Measurements from ENCODE around the gene SERINC5.
"Not testable (repeated sequence)": the region's sequence is repeated elsewhere in the genome, so short reads cannot be mapped to it uniquely, and the experiment has no call there.

The SERINC5 gene

DNA sequence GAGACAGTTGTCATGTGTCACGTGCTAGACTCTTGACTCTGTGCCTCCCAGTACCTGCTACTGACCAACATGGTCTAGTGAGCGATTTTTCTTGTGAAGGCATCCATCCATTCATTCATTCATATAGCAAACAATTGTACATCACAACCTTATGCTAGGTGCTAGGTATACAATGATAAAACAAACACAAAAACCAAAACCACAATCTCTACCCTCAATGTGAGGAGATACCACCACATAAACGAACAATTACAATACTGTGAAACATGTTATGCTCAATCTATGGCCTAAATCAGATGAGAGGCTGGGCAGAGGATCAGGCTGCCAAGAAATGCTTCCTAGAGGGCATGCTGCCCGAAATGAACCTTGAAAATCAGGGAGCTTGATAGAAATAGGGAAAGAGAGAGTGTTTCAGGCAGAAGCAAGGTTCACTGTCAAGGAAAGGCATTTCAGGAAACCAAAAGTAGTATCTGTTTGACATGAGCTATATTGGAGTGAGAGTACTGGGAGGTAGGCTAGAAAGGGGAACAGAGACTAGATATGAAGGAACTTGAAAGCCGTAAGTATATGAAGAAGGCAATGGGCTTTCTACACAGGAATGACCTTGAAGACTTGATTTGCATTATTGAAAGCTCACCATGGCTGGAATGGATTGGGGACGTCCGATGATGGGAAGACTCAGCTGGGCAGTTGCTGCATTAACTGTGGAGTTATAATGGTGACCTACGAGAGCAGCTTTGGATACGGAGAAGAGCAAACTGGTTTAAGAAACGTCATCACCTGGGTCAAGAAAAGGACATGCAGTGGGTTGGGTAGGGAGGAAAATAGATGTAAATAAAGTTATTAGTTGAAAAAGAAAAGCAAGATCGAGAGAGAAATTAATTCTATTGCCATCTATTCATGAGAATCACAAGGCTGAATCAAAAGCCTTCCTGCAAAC lies 130.6 kb downstream of the SERINC5 start:
- Histone ChIP-seq H3K9me3 (ENCODE audit: control insufficient read depth, low read depth, low read length) (peaks cover 3% of the 10 kb centered on the region), H3K9ac (ENCODE audit: low read length) (no peak overlapping the region), H3K4me1 (ENCODE audit: control insufficient read depth, low read depth, low read length) (peaks cover 7% of the 10 kb centered on the region), H3K4me3 (ENCODE audit: low read length) (no peak overlapping the region), H3K27ac (ENCODE audit: low read length) (no peak overlapping the region), H3K27me3 (ENCODE audit: control insufficient read depth, insufficient read depth, low read length) (no peaks in the 10 kb centered on the region), H3K36me3 (ENCODE audit: control insufficient read depth, low read depth, low read length) (no peaks in the 10 kb centered on the region)

DNA sequence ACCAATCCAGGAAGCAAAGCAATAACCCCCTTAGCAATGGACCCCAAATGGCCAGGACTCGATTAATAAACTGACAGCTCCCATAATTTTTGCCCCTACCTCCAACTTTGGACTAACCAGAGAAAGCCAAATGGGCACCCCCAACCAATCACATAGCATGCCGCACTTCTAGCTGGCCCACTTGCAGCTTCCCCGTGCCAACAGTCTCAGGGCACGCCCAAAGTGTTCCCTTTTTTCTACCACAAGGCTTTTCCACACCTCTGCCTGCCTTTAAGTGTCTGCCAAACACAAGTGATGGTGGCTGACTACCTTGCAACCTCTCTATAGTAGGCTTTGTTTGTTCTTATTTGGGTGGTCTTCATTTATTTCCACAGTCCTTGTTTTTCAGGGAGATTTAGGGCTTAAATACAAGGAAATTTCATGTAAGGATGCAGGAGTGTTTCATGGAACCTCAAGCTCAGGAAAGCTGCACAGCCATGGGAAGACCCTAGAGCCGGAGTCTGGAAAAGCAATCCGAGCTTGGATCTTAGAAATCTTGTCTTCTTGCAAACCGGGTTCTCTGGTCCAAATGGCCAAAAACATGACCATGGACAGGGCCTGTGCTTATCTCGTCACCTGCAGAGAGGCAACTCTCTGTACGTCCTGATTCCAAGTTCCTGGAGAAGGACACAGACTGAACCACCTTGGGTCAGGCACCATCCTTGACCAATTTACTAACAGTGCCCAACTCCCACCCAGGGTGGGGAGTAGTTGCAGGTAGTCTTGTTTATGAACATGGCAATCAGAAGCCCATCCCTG lies 131.5 kb downstream of the SERINC5 start:
- peaks cover 3% of the 10 kb centered on the region for H3K9me3 ChIP-seq (ENCODE audit: control insufficient read depth, low read depth, low read length)
- no peak overlapping the region for H3K27ac ChIP-seq (ENCODE audit: low read length)
- no peaks in the 10 kb centered on the region for H3K36me3 ChIP-seq (ENCODE audit: control insufficient read depth, low read depth, low read length)
- H3K4me3 ChIP-seq (ENCODE audit: low read length) = no peak overlapping the region
- no peak overlapping the region for H3K9ac ChIP-seq (ENCODE audit: low read length)
- H3K27me3 ChIP-seq (ENCODE audit: control insufficient read depth, insufficient read depth, low read length) = no peaks in the 10 kb centered on the region
- peaks cover 7% of the 10 kb centered on the region for H3K4me1 ChIP-seq (ENCODE audit: control insufficient read depth, low read depth, low read length)

DNA sequence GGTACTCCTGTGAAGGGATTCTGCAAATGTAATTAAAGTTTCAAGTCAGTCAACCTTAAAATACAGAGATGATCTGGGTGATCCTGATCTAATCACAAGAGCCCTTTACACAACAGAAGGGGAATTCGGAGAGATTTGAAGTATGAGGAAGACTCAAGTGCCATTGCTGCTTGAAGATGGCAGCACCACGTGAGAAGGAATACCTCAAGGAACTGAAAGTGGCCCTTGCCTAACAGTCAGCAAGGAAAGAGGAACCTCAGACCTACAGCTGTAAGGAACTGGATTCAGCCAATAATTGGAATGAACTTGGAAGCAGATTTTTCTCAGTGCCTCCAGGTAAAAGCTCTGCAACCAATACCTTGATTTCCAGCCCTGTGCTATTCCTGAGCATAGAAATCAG lies 133.3 kb downstream of the SERINC5 start:
- H3K4me1 ChIP-seq (ENCODE audit: control insufficient read depth, low read depth, low read length) = no peaks in the 10 kb centered on the region
- H3K27me3 ChIP-seq (ENCODE audit: control insufficient read depth, insufficient read depth, low read length) = no peaks in the 10 kb centered on the region
- H3K4me3 ChIP-seq (ENCODE audit: low read length) = no peak overlapping the region
- peaks cover 3% of the 10 kb centered on the region for H3K9me3 ChIP-seq (ENCODE audit: control insufficient read depth, low read depth, low read length)
- H3K27ac ChIP-seq (ENCODE audit: low read length) = no peak overlapping the region
- H3K36me3 ChIP-seq (ENCODE audit: control insufficient read depth, low read depth, low read length) = no peaks in the 10 kb centered on the region
- H3K9ac ChIP-seq (ENCODE audit: low read length) = no peak overlapping the region

DNA sequence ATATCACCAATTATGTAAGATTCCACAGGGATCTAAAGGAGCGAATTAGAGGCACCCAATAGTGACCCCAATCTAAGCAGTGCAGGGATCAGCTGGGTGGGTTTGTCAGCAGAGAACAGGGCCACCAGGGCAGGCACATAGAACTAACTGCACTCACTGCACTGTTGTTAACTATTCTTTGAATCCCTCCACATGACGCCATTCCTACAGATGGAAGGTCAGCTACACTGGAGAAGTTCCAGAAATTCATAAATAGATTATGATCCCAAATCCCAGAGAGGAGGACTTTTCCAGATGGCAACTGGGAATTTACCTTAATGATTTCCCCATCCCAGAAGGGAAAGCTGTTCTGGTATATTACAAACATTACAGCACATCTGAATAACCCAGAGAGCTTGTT lies 136.5 kb downstream of the SERINC5 start:
- Histone ChIP-seq H3K27ac (ENCODE audit: low read length) (no peak overlapping the region), H3K9ac (ENCODE audit: low read length) (no peak overlapping the region), H3K36me3 (ENCODE audit: control insufficient read depth, low read depth, low read length) (no peaks in the 10 kb centered on the region), H3K4me3 (ENCODE audit: low read length) (no peak overlapping the region), H3K27me3 (ENCODE audit: control insufficient read depth, insufficient read depth, low read length) (no peaks in the 10 kb centered on the region), H3K4me1 (ENCODE audit: control insufficient read depth, low read depth, low read length) (no peaks in the 10 kb centered on the region), H3K9me3 (ENCODE audit: control insufficient read depth, low read depth, low read length) (no peaks in the 10 kb centered on the region)

DNA sequence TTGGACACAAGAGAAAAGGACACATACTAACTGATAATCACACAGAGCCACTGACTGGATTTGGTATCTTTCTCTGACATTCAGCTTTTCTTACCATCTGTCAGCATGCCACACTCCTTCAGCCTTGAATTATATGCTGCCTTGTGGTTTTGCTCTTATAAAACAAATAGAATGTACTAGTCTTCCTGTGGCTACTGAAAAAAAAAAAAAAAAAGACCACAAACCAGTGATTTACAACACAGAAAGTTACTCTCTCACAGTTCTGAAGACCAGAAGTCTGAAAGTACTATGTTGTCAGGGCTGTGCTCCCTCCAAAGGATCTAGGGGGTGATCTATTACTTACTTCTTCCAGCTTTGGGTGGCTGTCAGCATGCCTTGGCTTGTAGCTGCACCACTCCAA lies 138.4 kb downstream of the SERINC5 start:
- Histone ChIP-seq H3K4me3 (ENCODE audit: low read length) (no peak overlapping the region), H3K27ac (ENCODE audit: low read length) (no peak overlapping the region), H3K9me3 (ENCODE audit: control insufficient read depth, low read depth, low read length) (no peaks in the 10 kb centered on the region), H3K4me1 (ENCODE audit: control insufficient read depth, low read depth, low read length) (no peaks in the 10 kb centered on the region), H3K36me3 (ENCODE audit: control insufficient read depth, low read depth, low read length) (no peaks in the 10 kb centered on the region), H3K9ac (ENCODE audit: low read length) (no peak overlapping the region), H3K27me3 (ENCODE audit: control insufficient read depth, insufficient read depth, low read length) (no peaks in the 10 kb centered on the region)

DNA sequence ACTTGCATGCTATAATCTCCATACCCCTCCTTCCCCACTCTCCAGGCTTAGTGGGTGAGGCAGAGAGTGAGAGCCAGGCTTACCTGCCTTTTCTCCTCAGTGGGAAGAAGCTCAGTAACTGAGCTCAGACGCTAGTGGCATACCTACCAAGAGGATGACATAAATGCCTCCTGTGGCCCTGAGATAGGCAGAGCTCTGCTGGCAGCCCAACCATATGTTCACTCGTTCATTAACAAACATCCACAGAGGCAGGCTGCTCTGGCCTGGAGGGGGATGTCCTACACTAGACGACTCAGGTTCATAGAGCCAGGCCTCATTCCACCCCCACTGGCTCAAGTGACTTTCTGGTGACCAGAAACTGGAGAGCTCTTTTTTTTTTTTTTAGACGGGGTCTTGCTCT lies 139.4 kb downstream of the SERINC5 start:
- Histone ChIP-seq H3K4me1 (ENCODE audit: control insufficient read depth, low read depth, low read length) (peaks cover 7% of the 10 kb centered on the region), H3K27ac (ENCODE audit: low read length) (no peak overlapping the region), H3K9me3 (ENCODE audit: control insufficient read depth, low read depth, low read length) (no peaks in the 10 kb centered on the region), H3K27me3 (ENCODE audit: control insufficient read depth, insufficient read depth, low read length) (no peaks in the 10 kb centered on the region), H3K9ac (ENCODE audit: low read length) (no peak overlapping the region), H3K36me3 (ENCODE audit: control insufficient read depth, low read depth, low read length) (no peaks in the 10 kb centered on the region), H3K4me3 (ENCODE audit: low read length) (no peak overlapping the region)

DNA sequence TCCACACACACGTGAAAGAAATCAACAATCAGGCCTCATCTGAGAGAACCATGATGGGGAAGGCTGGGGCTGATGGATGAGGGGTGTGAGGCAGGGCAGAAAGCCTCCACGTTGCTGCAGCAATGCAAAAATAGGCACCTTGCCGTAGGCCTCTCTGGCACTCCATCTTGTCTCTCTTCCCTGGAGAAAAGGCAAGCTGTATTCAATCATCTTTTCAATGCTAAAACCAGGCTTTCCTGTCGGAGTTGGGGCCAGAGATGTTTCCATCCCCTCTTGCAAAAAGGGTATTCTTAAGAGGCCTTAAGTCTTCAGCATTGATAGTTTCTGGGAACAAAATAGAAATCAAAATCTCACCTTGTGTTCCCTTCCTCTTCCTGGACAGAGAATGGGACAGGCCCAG lies 139.8 kb downstream of the SERINC5 start:
- peaks cover 2% of the 10 kb centered on the region for H3K27me3 ChIP-seq (ENCODE audit: control insufficient read depth, insufficient read depth, low read length)
- no peak overlapping the region for H3K9ac ChIP-seq (ENCODE audit: low read length)
- no peaks in the 10 kb centered on the region for H3K9me3 ChIP-seq (ENCODE audit: control insufficient read depth, low read depth, low read length)
- H3K27ac ChIP-seq (ENCODE audit: low read length) = no peak overlapping the region
- H3K4me3 ChIP-seq (ENCODE audit: low read length) = no peak overlapping the region
- H3K4me1 ChIP-seq (ENCODE audit: control insufficient read depth, low read depth, low read length) = peaks cover 12% of the 10 kb centered on the region
- H3K36me3 ChIP-seq (ENCODE audit: control insufficient read depth, low read depth, low read length) = no peaks in the 10 kb centered on the region

DNA sequence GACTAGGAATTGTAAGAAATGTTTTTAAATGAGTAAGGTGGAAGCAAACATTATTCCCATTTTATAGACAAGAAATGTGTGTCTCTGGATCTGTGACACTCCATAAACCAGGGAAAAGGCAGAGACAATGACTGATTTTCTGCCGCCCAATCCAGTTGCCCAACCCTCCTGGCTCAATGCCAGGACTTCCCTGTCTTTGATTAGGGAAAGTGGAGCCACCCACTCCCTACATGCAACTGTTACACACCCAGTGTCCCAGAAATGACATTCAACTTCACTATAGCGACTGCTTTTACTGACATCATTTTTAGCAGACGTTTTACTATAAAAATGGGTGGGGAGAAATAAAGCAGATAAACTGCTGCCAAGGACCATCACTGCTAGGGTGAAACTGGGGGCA lies 141.0 kb downstream of the SERINC5 start:
- H3K9ac ChIP-seq (ENCODE audit: low read length) = no peak overlapping the region
- no peak overlapping the region for H3K4me3 ChIP-seq (ENCODE audit: low read length)
- H3K4me1 ChIP-seq (ENCODE audit: control insufficient read depth, low read depth, low read length) = peaks cover 23% of the 10 kb centered on the region
- H3K9me3 ChIP-seq (ENCODE audit: control insufficient read depth, low read depth, low read length) = no peaks in the 10 kb centered on the region
- H3K27ac ChIP-seq (ENCODE audit: low read length) = no peak overlapping the region
- peaks cover 5% of the 10 kb centered on the region for H3K27me3 ChIP-seq (ENCODE audit: control insufficient read depth, insufficient read depth, low read length)
- no peaks in the 10 kb centered on the region for H3K36me3 ChIP-seq (ENCODE audit: control insufficient read depth, low read depth, low read length)

DNA sequence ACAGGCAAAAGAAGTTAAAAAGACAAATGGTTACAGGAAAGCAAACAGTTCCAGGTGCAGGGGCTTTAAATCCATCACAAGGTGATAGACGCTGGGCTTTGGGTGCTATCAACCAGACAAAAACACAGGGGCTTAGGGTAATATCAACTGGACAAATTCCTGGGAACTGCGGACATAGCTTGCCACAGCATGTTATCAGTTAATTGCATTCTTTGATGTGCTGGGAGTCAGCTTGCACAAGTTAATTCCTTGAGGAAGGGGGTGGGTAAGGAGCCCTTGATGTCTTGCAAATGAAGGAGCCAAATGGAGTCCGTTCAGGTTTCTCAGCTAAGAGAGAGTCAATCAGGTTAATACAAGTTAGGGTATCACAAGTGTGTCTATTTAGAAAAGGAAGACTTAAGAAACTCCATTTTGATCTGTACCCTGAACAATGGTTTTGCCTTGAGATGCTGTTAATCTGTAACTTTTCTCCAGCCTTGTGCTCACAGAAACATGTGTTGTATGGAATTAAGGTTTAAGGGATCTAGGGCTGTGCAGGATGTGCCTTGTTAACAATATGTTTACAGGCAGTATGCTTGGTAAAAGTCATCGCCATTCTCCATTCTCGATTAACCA lies 144.4 kb downstream of the SERINC5 start:
- H3K27me3 ChIP-seq (ENCODE audit: control insufficient read depth, insufficient read depth, low read length); H3K36me3 ChIP-seq (ENCODE audit: control insufficient read depth, low read depth, low read length); H3K9ac ChIP-seq (ENCODE audit: low read length); H3K4me3 ChIP-seq (ENCODE audit: low read length); H3K27ac ChIP-seq (ENCODE audit: low read length); H3K9me3 ChIP-seq (ENCODE audit: control insufficient read depth, low read depth, low read length): not testable (repeated sequence)
- peaks cover 26% of the 10 kb centered on the region for H3K4me1 ChIP-seq (ENCODE audit: control insufficient read depth, low read depth, low read length)

DNA sequence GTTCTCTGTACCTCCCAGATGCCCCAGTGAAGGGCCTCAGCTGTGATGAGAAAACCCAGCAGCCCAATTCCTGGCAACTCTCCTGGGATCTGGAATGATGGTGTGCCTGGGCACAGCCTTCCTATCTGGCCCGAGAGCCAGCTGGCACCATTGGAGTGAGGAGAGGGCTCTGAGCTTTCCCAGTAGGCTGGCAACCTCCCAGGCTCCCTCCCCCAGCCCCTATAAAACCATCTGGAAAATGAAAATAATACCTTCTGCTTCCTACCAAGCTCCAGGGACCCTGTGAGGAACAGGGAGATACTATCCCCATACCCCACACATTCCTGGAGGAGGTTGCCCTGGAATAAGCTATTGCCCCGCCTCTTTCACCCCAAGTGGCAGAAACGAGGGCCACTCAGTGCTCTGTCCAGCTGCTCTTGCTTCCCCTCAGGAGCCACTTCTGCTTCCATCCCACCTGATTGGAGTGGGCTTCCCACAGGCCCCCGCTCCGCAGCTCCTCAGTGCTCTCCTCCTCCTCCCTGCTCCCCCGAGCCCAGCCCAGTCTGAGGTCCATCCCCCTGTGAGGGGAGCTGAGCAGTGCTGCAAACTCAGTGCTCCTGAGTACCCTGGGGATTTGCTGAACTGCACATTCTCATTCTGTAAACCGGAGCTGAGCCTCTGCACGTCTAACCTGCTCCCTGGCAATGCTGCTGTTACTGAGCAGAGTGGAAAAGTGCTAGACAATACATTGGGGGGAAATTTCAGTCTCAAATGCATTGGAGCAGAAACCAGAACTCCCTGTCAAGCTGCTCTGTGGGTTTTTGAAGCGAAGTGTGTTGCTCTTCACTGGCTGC lies 146.0 kb downstream of the SERINC5 start:
- H3K4me1 ChIP-seq (ENCODE audit: control insufficient read depth, low read depth, low read length) = peaks cover 26% of the 10 kb centered on the region
- no peak overlapping the region for H3K27ac ChIP-seq (ENCODE audit: low read length)
- no peaks in the 10 kb centered on the region for H3K9me3 ChIP-seq (ENCODE audit: control insufficient read depth, low read depth, low read length)
- H3K27me3 ChIP-seq (ENCODE audit: control insufficient read depth, insufficient read depth, low read length) = peaks cover 5% of the 10 kb centered on the region
- H3K9ac ChIP-seq (ENCODE audit: low read length) = no peak overlapping the region
- no peak overlapping the region for H3K4me3 ChIP-seq (ENCODE audit: low read length)
- no peaks in the 10 kb centered on the region for H3K36me3 ChIP-seq (ENCODE audit: control insufficient read depth, low read depth, low read length)

DNA sequence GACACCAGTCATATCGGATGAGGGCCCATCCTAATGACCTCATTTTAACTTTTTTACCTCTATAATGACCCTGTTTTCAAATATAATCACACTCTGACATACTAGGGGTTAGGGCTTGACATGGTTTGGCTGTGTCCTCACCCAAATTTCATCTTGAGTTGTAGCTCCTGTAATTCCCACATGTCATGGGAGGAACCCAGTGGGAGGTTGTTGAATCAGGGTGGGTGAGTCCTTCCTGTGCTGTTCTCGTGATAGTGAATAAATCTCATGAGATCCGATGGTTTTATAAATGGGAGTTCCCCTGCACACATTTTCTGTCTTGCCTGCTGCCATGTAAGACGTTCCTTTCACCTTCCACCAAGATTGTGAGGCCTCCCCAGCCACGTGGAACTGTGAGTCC lies 148.9 kb downstream of the SERINC5 start:
- H3K36me3 ChIP-seq (ENCODE audit: control insufficient read depth, low read depth, low read length) = no peaks in the 10 kb centered on the region
- no peak overlapping the region for H3K27ac ChIP-seq (ENCODE audit: low read length)
- no peaks in the 10 kb centered on the region for H3K9me3 ChIP-seq (ENCODE audit: control insufficient read depth, low read depth, low read length)
- H3K4me1 ChIP-seq (ENCODE audit: control insufficient read depth, low read depth, low read length) = peaks cover 24% of the 10 kb centered on the region
- H3K27me3 ChIP-seq (ENCODE audit: control insufficient read depth, insufficient read depth, low read length) = peaks cover 5% of the 10 kb centered on the region
- H3K9ac ChIP-seq (ENCODE audit: low read length) = no peak overlapping the region
- H3K4me3 ChIP-seq (ENCODE audit: low read length) = no peak overlapping the region
